Liver (tissue), 2 donors: ENCODE measurements around the gene KRTAP4-9.
"Not testable (repeated sequence)": the region's sequence is repeated elsewhere in the genome, so short reads cannot be mapped to it uniquely, and the experiment has no call there.

Experiments used
- CTCF ChIP-seq: fragments of 150-350 bp; IDR thresholded peaks from 2 replicates; pipeline ENCODE4 v1.5.1; 2017; ENCODE audit warnings: improper control_type of control experiment, low read depth, low read length; ENCODE audit not compliant: missing input control
- REST ChIP-seq: IDR thresholded peaks from 2 replicates; pipeline ENCODE4 v1.6.1; 2016; ENCODE audit warnings: antibody characterized with exemption, mild to moderate bottlenecking
- YY1 ChIP-seq: IDR thresholded peaks from 2 replicates; pipeline ENCODE4 v1.6.1; 2016; ENCODE audit warnings: antibody characterized with exemption, mild to moderate bottlenecking
- ZBTB33 ChIP-seq: IDR thresholded peaks from 2 replicates; pipeline ENCODE4 v1.6.1; 2016; ENCODE audit warnings: antibody characterized with exemption
- donor health status: healthy.

- not testable (repeated sequence) for TF ChIP-seq CTCF, YY1, ZBTB33, REST
Measured at GRCh38 chr17:41108728-41109386, 3.7 kb downstream of the KRTAP4-9 start.
